GM21381 (cell line): ENCODE results near the gene HOXA6.

Experiments used
- ATAC-seq: cut with Tn5 transposase; IDR thresholded peaks from one replicate; pipeline ENCODE4 v1.9.1; 2021; ENCODE audit warnings: mild to moderate bottlenecking, moderate library complexity; ENCODE audit not compliant: unreplicated experiment

HOXA6 gene

DNA sequence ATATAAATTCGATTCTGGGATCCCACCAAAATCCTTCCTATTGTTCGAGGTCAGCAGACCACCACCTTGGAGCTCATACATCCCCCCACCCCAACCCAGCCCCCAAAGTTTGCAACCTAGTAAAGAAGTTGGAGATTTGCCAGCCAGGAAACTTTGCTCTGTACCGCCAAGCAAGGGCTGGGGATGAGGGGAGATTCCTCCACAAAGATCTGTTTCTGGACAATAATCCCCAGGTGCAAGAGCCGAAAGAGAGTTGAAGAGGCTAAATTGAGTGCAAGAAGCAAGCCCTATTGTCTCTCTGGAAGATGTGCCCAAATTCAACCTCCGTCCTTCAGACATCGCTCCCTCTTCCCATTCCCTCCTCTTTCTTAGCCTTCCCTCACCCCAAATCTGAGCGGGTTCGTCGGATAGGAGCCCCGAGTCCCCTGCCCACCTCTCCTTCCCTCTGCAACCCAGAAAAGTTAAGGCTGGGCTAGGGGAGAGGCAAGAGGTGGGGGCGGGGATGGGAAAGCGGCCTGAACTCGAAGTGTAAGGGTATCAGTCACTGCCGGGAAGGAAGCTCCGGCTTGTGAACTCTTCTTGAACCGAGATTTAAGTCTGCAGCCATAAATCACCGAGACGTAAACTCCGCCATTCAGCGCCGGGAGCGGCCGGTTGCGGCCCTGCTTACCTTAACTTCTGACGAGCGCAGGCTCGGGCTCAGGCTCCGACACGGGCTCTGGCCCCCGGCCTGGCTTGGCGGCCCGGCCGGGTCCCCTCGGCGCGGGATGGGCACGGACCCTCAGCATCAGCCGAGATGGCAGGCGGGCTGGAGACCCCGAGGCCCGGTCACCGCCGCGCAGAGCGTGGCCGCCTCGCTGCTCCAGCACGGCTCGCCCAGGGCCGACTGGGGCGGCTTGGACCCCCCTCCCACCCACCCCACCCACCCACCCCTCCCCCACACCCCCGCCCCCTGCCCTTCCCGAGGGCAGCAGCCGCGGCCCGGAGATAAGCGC, 34.3 kb downstream of the HOXA6 start:
- ATAC-seq: no peak

DNA sequence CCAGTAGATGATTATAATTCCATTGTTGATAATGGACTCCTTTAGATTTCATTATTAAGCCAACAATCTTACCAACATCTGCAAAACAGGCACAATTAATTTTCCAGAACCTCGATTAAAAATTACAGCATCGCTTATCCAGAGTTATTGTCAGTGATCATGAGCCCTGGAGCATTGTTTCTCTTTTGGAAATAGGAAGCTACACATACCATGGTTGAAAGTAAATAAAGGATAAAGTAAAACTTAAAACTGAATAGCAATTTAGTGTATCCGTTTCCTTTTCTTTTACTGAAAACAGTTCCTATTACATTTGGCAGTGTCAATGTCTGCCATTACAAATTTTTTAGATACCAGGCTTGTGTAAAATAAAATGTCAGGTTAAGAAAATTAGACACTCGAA, 35.2 kb downstream of the HOXA6 start:
- no peak for ATAC-seq

DNA sequence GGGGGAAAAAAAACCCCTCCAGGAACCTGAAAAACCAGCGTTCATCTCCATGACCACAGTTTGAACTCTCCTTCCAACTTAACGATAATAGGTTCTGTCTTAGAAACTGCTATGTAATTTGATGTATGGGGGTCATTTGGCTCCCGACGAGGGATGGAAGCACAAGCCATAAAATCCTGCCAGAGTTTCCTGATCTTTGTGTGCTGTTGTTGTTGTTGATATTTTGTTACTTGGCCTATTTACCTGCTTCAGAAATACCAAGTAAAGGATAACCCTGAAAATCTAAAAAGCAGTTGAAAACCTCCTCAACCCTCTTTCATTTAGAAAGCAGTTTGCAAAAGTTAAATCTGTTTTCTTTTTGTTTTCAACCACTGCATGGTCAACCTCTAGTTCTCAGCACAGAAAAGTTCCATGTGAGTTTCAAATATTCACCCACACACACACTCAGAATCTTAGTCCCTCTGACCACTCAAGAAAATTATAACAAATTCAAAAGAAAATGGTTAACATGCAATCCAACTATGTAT, 35.8 kb downstream of the HOXA6 start:
- ATAC-seq: no peak

GRCh38 chr7:27111042-27111750, 36.4 kb downstream of the HOXA6 start:
- ATAC-seq: no peak

- no peak for ATAC-seq
These were observed 37.2 kb downstream of the HOXA6 start for GRCh38 chr7:27110186-27111031.

- ATAC-seq: no peak
These were observed 37.9 kb downstream of the HOXA6 start for GRCh38 chr7:27109466-27110185.

- ATAC-seq: no peak
These were observed 39.0 kb downstream of the HOXA6 start for GRCh38 chr7:27108390-27109127.

GRCh38 chr7:27107391-27108381, 39.9 kb downstream of the HOXA6 start:
- no peak for ATAC-seq

GRCh38 chr7:27106901-27107240, 40.7 kb downstream of the HOXA6 start:
- no peak for ATAC-seq

DNA sequence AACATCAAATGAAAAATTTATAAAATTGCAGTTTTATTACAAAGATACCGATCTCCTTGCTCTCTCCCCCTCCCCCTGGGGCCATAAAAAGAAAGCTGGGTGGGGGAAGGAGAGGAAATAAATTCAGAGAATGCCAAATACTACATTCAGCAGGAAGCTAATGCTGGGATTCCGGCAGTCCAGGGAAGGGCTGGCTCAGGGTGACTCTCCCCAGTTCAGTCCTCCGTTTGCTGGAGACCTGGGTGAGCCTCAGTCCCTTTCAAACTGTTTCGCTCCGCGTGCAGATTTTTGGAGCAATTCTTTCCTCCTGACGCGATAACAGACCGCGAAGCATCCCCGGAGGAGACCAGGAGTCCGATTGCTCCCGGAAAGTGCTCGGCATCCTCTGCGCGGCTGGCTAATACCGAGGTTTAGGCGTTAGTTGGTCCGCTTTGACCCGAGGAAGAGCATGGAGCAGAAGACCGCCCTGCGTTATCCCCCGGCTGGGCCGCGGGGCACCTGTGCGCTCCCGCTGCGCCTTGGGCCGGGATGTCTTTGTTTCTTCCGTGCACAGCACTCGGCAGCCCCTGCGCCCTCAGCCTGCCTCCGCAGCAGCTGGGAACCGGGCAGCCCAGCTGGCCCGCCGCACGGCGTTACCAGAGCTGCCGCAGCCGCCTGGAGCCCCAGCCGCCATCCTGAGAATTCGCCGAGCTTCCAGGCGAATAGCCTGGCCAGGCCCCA, 41.2 kb downstream of the HOXA6 start:
- no peak for ATAC-seq

GRCh38 chr7:27105301-27106031, 42.1 kb downstream of the HOXA6 start:
- no peak for ATAC-seq

GRCh38 chr7:27104341-27105058, 43.1 kb downstream of the HOXA6 start:
- ATAC-seq: no peak

GRCh38 chr7:27103489-27104226, 43.9 kb downstream of the HOXA6 start:
- ATAC-seq: no peak

GRCh38 chr7:27102581-27103442, 44.8 kb downstream of the HOXA6 start, which contains the start of gene HOXA2:
HOXA2 (minus strand) TSS chr7:27102683; CDS start chr7:27102500, 183 bp downstream.
- no peak for ATAC-seq
